Measurements from ENCODE around the gene HDAC7.
A peak's percentile ranks its signal among the peaks of the same experiment; 100 is the strongest.

The HDAC7 gene

GRCh38 chr12:47783024-47783755 is 36.5 kb downstream of the HDAC7 start:
- Histone ChIP-seq H3K9me3 (ENCODE audit: severe bottlenecking) (no peaks in the 10 kb centered on the region), H3K27ac (no peak overlapping the region; the same call in 1 of the 2 replicates), H3K27me3 (ENCODE audit: insufficient read depth, low read depth, severe bottlenecking) (no peaks in the 10 kb centered on the region), H3K4me3 (ENCODE audit: low read depth, low read length) (no peak overlapping the region), H3K36me3 (peaks cover 42% of the 10 kb centered on the region)
- no peak for TF ChIP-seq CTCF (IDR thresholded peaks at IDR 0.05; ENCODE audit: low read depth, low read length)
- no peak for DNase-seq

GRCh38 chr12:47782372-47782770 is 37.3 kb downstream of the HDAC7 start:
- no peaks in the 10 kb centered on the region for H3K27me3 ChIP-seq (ENCODE audit: insufficient read depth, low read depth, severe bottlenecking)
- peak overlapping the region; percentile 35 for H3K27ac ChIP-seq
- H3K36me3 ChIP-seq, result peaks cover 34% of the 10 kb centered on the region
- no peak for TF ChIP-seq CTCF (IDR thresholded peaks at IDR 0.05; ENCODE audit: low read depth, low read length)
- no peak overlapping the region for H3K4me3 ChIP-seq (ENCODE audit: low read depth, low read length)
- no peaks in the 10 kb centered on the region for H3K9me3 ChIP-seq (ENCODE audit: severe bottlenecking)
- DNase-seq, result no peak

GRCh38 chr12:47781479-47782371 is 38.0 kb downstream of the HDAC7 start:
- TF ChIP-seq CTCF (IDR thresholded peaks at IDR 0.05; ENCODE audit: low read depth, low read length), result no peak
- Histone ChIP-seq H3K36me3 (peaks cover 33% of the 10 kb centered on the region), H3K27ac (peak overlapping the region; percentile 35), H3K4me3 (ENCODE audit: low read depth, low read length) (no peak overlapping the region), H3K9me3 (ENCODE audit: severe bottlenecking) (no peaks in the 10 kb centered on the region), H3K27me3 (ENCODE audit: insufficient read depth, low read depth, severe bottlenecking) (no peaks in the 10 kb centered on the region)
- peak; percentile 56 for DNase-seq

- DNase-seq, result no peak
- Histone ChIP-seq H3K9me3 (ENCODE audit: severe bottlenecking) (no peaks in the 10 kb centered on the region), H3K27ac (no peak overlapping the region), H3K36me3 (peaks cover 27% of the 10 kb centered on the region), H3K27me3 (ENCODE audit: insufficient read depth, low read depth, severe bottlenecking) (no peaks in the 10 kb centered on the region), H3K4me3 (ENCODE audit: low read depth, low read length) (no peak overlapping the region)
- TF ChIP-seq CTCF (IDR thresholded peaks at IDR 0.05; ENCODE audit: low read depth, low read length), result no peak
Observed at GRCh38 chr12:47779943-47780504, 39.7 kb downstream of the HDAC7 start.

- H3K27me3 ChIP-seq (ENCODE audit: insufficient read depth, low read depth, severe bottlenecking), result no peaks in the 10 kb centered on the region
- no peak overlapping the region for H3K4me3 ChIP-seq (ENCODE audit: low read depth, low read length)
- TF ChIP-seq CTCF (IDR thresholded peaks at IDR 0.05; ENCODE audit: low read depth, low read length), result peak; percentile 84
- peaks cover 21% of the 10 kb centered on the region for H3K36me3 ChIP-seq
- no peaks in the 10 kb centered on the region for H3K9me3 ChIP-seq (ENCODE audit: severe bottlenecking)
- no peak overlapping the region for H3K27ac ChIP-seq
- DNase-seq, result peak; percentile 86
Observed at GRCh38 chr12:47779301-47779942, 40.3 kb downstream of the HDAC7 start.
